Measurements from ENCODE around the gene URB1.

GRCh38 chr21:32352526-32352925, 40.3 kb downstream of the URB1 start:
- TF ChIP-seq SUZ12 (IDR thresholded peaks at IDR 0.05; ENCODE audit: extremely low read depth, insufficient read depth, insufficient read length) (no peak), ZNF274 (IDR thresholded peaks at IDR 0.05; ENCODE audit: low read depth, low read length) (no peak)

Measured in NT2/D1 (cell line).